ENCODE data around the gene ATF6.
"Not testable (repeated sequence)": the region's sequence is repeated elsewhere in the genome, so short reads cannot be mapped to it uniquely, and the experiment has no call there.

The ATF6 gene

DNA sequence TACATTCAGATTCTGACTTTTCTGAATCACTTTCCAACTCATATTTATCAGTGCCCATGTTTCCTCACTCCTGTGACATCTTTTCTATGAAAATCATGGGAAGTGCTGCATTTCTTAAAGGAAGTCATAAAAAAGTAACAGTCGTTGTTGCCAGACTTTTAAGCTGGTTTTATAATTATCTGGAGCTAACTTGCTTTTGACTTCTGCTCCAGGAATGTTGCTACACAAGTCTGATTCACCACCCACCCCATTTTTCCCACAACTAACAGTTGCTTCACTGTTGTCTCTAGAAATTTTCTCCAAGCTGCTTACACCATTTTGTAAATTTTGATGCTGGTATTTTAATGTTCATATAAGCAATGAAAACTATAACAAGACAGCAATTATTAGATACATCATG lies 32.6 kb upstream of the ATF6 start:
- DNase-seq (ENCODE audit: low read depth) = peak; percentile 91

DNA sequence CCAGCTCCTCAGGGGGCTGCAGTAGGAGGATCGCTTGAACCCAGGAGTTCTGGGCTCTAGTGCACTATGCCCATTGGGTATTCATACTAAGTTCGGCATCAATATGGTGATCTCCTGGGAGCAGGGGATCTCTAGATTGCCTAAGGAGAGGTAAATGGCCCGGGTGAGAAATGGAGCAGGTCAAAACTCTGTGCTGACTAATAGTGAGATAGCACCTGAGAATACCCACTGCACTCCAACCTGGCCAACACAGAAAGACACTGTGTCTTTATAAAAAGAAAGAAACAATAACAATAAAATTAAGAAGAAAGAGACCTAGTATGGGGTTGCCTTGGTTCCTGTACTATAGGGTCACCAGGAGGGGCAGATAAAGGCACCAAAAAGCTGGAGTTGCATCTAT lies 30.3 kb upstream of the ATF6 start:
- DNase-seq (ENCODE audit: low read depth) = no peak

DNA sequence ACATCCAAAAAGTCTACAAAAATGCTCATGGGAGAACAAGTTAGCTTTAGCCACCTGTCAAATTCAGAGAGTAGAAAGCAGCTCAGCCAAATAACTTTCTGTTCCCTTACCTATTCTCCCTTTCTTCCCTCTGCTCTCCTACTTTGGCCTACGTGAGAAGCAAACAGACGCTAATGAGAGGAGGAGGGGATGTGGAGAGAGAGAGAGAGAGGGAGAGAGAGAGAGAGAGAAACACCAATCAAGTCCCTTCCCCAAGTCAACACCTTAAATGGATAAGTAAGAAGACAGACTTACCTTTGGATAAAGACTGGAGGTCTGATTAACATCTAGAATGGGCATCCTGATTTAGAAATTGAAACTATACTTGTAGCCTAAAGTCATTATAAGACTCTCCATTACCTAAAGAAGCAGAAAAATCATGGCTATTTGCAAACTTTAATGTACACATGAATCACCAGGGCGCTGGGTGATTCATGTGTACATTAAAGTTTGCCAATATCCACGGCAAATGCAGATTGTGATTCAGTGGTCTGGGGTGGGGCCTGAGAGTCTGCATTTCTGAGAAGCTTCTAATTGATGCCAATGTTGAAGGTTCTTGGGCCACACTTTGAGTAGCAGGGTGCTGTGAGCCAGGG lies 29.7 kb upstream of the ATF6 start:
- DNase-seq (ENCODE audit: low read depth) = no peak

DNA sequence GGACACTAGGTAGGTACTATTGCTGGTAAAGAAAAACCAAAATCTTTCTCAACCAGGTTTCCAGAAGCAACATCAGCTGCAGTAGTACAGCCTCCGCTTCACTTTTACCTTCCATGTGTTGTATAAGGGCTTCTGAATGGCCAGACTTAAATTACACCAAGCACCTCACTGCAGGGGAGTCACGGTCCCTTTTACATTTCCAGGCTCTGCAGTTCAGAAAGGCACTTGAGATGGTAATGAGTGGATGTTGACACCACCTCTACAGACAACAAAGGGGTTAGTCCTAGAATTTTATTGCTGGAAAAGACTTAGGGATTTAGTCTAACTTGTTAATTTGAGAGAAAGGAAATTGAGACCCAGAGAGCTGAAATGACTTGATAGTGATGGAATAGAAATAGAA lies 28.5 kb upstream of the ATF6 start:
- DNase-seq (ENCODE audit: low read depth) = no peak

DNA sequence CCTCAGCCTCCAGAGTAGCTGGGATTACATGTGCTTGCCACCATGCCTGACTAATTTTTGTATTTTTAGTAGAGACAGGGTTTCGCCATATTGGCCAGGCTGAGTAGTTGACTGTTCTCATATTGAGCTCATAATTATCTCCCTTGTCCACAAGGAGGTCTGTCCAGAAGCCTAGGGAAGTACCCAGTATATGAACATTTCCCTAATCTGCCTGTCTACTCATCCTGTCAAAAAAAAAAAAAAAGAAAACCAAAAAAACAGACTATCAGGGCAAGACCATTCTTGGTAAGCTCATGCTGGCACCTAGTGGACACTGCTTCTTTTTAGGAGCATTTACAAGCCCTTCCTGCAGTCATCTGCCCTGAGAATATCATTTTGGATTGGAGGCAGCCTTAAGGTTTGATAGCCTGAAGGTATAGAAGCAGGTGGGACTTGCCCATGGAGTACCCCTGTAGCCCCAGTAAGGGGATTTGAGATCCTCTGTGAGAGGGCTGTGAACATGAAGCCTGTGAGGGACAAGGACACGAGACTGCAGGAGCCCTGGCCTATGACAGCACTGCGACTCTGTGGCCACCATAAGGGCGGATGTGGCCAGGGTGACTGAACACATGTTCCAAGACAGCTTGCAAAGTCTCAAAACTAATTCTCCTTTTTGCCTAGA lies 27.4 kb upstream of the ATF6 start:
- peak; percentile 53 for DNase-seq (ENCODE audit: low read depth)

DNA sequence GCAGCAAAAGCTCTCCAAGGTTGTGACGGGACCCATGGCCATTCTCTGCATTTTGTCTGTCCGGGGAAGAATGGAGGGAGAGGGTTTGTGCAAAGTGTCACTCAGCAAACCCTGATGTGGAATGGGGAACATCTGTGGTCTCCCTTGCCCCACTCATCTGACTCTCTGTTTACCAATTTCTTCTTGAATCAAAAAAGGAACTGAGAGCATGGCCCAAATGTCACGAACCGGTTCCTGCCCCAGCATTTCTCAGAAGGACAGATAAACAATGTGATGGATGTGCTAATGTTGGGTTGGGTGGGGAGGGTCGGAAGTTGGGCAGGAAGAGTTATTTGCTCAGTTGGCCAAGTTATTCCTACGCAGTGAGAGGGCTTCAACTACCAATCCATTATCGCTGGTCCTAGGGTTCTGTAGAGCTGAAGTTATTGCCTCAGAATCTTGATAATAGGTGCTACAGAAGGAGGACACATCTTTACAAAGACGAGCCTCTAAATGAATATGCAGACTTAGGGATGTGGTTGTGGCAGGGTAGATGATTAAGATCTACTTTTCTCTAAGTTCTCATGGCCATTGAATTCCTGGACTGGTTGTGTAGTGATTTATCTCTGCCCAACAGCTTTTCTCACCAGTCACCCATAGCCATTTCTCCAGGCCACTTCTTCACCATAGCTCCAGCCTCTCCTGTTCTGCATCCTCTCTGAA lies 26.1 kb upstream of the ATF6 start:
- no peak for DNase-seq (ENCODE audit: low read depth)

DNA sequence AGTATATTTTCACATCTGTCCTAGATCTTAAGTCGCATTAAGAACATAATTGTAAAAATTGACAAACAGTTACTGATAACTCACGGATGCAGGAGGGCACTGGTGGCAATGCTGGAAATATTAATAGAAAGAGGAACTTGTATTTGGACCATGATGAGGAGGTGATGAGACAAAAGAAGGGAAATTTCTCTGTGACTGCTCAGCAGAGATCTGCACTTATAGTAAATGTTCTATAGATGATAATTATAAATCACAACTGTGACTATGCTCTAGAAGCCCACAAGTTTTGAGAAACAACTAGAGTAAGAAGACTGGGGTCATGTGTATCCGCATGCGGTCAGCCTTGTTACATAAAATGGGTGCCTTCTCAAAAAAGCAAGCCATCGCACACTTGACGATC lies 25.2 kb upstream of the ATF6 start:
- DNase-seq (ENCODE audit: low read depth) = no peak

DNA sequence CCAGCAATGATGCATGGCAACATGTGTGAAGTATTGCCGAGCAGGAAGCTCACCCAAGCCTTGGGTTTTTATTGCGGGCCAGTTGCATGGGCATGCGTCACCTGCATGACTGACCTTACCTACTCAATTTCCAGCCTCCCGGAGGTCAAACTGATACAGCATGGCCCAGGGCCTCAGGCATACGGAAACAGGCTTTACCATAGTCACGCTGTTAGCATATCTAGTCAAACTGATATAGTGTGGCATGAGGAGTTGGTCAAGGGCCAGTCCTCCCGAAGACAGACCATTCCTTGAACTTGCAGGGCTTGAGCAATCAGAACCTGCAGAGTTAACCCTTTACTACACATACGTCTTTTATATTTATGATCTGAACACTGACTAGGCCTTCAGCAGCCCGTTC lies 22.9 kb upstream of the ATF6 start:
- DNase-seq (ENCODE audit: low read depth) = no peak

DNA sequence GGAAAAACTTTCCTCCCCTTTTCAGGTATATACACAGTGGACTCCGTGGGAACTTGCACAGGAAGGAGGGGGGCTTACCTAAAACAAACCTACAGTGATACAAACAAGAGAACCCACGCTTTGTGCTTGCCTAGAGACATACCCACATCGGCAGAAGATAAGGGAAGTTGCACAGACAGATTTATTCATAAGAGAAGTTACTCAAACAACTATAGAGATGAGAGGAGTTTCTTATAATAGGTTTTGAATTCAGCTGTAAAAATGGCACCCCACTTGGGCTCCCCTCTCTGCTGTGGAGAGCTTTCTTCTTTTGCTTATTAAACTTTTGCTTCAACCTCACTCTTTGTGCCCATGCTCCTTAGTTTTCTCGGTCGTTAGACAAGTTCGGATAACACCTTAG lies 18.3 kb upstream of the ATF6 start:
- no peak for DNase-seq (ENCODE audit: low read depth)

DNA sequence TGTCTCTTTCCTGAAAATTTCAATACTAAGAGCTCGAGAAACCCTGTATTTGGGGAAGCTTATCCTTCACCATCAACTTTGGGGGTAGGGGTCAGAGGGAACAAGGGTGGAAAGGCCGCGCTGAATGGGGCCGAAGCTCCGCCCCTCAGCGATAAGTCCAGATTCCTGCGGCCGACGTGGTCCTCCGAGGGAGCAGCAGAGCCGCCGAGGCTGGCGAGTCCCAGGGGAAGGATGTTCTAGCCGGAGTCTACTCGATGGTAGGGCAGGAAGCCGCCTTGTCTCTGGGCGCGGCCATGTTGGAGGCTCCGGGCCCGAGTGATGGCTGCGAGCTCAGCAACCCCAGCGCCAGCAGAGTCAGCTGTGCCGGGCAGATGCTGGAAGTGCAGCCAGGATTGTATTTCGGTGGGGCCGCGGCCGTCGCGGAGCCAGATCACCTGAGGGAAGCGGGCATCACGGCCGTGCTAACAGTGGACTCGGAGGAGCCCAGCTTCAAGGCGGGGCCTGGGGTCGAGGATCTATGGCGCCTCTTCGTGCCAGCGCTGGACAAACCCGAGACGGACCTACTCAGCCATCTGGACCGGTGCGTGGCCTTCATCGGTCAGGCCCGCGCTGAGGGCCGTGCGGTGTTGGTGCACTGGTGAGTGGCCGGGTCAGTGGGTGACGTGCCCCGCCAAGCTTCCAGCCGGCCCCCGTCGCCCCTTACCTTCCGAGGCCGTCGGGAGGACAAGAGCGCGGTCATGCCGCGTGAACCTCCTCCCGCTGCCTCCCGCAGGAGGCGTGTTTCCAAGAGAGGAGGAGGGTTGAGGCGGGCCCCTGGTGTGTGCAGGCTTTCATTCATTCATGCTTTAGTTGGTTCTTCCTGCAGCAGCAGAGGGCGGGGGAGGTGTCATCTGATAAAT lies 16.4 kb upstream of the ATF6 start, which contains the start of gene DUSP12:
TSS of gene DUSP12 (plus strand) at position 278 of the 899 bp plus-strand sequence. CDS start at position 294, 16 bp downstream.
- DNase-seq (ENCODE audit: low read depth) = peak; percentile 89

DNA sequence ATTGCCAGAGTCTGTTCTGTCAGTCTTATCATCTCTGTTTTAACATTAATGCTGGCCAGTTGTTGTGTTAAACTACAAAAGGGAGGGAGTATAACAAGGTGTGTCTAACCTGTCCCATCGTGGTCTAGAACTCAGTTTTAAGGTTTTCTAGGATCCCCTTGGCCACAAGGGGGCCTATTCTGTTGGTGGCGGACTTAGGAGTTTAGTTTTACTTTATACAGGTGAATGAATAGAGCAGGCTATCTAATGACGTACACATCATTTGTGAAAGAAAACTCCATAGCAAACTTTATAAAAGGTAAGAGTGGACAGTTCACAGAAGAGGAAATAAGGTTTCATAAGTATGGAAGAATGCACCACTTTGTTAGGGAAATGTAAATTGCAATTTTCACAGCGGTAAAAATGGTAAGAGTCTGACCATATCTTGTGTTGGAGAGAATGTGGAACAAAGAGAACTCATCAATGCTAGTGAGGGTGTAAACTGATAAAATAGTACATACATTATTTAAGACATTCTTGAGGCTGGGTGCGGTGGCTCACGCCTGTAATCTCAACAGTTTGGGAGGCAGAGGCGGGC lies 2.5 kb upstream of the ATF6 start:
- DNase-seq (ENCODE audit: low read depth) = no peak

DNA sequence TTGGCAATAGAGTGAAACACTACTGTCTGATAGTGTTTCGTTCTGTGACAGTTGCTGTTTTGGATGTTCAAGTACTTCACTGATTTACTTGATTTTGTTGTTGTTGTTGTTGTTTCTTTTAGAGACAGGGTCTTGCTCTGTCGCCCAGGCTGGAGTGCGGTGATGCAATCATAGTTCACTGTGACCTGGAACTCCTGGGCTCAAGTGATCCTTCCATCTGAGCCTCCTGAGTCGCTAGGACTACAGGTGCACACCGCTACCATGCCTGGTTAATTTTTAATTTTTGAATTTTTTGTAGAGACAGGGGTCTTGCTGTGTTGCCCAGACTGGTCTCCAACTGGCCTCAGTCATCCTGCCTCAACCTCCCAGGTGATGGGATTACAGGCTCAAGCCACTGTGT lies 2.3 kb downstream of the ATF6 start:
- DNase-seq (ENCODE audit: low read depth) = no peak

DNA sequence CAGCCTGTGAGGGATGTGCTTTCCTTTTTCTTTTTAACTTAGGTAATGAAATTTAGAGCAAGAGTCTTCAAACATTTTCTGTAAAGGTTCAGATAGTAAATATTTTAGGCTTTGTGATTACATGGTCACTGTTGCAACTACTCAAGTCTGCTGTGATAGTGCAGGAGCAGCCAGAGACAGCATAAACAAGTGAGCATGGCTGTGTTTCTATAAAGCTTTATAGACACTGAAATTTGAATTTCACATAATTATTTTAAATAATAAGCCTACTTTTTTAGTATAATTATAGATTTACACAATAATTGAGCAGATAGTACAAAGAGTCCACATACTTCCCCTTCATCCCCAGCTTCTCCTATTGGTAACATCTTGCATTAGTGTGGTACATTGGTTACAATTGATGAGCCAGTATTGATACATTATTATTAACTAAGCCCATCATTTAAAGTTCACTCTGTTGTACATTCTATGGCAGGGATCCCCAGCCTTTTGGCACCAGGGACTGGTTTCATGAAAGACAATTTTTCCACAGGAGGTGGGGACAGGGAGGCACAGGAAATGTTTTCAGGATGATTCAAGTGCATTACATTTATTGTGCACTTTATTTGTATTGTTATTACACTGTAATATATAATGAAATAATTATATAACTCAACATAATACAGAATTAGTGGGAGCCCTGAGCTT lies 3.0 kb downstream of the ATF6 start:
- no peak for DNase-seq (ENCODE audit: low read depth)

DNA sequence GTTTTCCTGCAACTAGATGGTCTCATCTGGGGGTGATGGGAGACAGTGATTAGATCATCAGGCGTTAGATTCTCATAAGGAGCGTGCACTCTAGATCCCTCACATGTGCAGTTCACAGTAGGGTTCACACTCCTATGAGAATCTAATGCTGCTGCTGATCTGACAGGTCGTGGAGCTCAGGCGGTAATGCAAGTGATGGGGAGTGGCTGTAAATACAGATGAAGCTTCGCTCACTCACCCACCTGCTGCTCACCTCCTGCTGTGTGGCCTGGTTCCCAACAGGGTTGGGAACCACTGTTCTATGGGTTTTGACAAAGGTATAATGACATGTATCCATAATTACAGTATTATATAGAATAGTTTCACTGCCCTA lies 3.5 kb downstream of the ATF6 start:
- DNase-seq (ENCODE audit: low read depth) = not testable (repeated sequence)

DNA sequence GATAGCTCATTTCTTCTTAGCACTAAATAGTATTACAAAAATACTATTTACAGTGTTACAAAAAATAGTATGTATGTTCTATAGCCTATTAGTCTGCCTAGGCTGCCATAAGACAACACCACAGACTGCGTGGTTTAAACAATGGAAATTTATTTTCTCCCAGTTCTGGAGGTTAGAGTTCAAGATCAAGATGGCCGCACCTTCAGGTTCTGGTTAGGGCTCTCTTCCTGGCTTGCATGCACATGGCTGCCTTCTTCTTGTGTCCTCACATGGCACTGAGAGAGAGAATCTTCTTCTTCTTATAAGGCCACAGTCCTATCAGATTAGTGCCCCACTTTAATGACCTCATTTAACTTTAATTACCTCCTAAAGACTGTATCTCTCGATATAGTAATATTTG lies 4.1 kb downstream of the ATF6 start:
- no peak for DNase-seq (ENCODE audit: low read depth)

DNA sequence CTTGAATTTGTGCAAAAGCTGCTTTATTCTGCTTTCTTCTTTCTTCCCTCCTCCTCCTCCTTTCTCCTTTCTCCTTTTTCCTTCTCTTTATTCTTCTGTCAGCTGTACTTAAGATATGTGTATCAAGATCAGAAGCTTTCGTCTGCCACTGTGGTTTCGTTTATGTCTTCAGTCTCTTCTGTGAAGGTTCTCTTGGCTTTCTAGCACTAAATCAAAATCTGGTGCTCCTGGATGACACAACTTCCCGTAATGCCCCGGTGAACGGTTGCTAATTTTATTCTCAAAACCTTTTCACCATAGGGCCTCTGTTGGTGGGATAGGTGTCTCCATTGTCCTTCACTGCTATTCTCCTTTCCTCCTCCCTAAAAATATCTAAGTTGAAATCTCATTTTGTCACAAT lies 5.0 kb downstream of the ATF6 start:
- DNase-seq (ENCODE audit: low read depth) = no peak

DNA sequence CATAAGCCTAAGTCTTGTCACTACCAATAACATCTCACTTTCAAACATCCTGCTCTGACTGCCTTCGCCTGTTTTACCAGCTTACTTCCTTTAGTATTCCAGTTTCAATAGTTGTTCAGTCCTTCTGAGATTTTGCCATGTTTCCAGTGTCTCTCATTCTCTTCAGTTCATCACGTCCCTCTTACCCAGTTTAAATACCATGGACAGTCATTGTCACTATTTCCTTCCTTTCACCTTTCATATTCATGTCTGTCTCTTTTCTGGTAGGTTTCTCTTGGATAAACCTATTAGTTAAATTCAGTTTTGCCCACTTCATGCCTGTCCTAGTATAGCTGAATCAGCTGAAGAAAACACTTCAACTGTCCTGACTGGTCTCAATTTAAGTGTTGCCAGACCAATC lies 5.9 kb downstream of the ATF6 start:
- no peak for DNase-seq (ENCODE audit: low read depth)

DNA sequence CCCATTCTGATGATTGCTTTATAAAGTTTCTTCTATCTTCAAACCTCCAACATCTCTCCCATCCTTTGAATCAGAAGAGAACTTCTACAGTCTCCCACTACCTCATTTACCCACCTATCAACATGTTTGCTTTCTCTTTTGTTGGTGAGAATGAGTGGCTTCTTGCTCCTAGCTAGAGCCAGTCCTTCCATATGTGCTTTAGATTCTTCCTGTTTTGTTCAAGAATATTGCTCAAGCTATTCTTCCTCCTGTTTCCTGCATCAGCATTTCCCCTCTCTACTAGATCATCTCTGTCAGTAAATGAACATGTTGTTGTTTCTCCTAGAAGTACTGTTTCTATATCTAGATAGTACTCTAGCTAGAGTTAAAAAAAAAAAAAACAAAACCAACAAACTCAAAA lies 6.3 kb downstream of the ATF6 start:
- no peak for DNase-seq (ENCODE audit: low read depth)

DNA sequence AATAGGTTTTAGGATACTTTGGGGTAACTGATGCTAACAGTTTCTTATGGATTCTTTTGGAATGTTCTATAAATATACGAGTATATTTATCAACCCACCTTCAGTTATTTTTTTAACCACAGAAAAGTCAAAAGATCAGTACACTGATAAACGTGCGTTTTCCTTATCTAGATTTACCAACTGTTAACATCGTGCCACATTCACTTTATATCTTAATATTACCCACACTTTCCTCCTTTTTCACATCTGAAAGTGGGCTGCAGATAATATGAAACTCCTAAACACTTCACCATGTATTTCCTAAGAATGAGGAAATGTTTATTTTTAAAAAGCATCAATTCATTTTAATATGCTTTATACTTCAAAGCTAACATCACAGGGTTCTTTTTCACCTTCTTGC lies 7.7 kb downstream of the ATF6 start:
- no peak for DNase-seq (ENCODE audit: low read depth)

DNA sequence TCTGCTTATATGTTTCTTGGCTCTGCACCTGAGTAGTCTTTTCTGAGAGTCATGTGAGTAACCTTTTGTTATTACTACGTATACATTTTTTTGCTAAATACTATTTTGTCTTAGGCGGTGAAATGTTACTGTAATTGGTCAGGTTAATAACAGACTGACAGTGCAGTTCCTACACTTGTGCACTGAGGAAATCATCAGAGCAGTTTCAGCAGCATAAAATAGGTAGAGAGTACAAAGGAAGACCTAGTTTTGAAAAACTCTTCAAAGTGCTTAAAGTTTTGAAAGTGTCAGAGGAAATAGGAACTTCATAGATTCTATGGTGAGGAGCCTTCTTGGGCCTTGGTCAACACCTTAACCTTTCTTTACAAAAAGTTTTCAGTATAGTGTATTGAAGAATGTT lies 11.1 kb downstream of the ATF6 start:
- DNase-seq (ENCODE audit: low read depth) = no peak

DNA sequence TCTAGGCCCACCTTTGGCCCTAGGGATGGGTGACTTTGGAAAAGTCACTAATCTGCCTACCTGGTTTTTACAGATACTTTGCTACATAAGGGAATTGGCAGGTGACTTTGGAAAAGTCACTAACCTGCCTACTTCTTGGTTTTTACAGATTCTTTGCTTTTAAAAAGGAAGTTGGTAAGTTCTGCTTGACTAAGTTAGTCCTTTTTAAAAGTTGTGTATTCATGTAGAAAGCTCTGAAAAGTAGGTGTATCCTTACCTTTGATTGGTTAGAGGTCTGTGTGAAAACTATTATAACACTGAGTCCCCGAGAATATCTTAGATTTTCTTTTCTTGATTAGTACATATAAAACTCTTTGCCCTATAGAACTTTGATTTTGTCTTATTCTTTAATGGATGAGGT lies 12.4 kb downstream of the ATF6 start:
- no peak for DNase-seq (ENCODE audit: low read depth)

DNA sequence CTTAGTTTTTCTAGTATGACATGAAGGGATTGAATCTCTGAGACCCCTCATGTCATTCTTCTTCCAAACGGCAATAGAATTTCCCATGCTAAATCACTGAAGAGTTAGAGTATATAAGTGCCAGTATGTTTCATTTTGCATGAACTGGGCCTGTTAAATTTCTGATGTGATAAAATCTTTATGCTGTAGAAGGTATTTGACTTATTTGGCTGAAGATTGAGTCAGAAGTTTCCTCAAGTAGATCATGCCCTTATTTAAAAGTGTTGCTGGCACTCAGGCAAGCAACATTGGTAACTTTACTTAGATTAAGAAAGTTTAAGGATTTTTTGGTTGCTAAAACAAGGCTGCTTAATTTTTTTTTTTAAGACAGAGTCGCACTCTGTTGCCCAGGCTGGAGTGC lies 13.3 kb downstream of the ATF6 start:
- DNase-seq (ENCODE audit: low read depth) = no peak

Measured in GM04504 (cell line).